ENCODE results near the gene KRTAP1-3.

Gene KRTAP1-3

GRCh38 chr17:41026715-41027471 lies 7.8 kb downstream of the KRTAP1-3 start, which contains the start of gene KRTAP1-5:
TSS of gene KRTAP1-5 (minus strand) at chr17:41027208. CDS start at chr17:41027155, 53 bp downstream.
- no peak within 1 kb of the TSS for H3K27ac ChIP-seq (ENCODE audit: extremely low read depth, low read depth, low read length)

More at GRCh38 chr17:41026715-41027471, 7.8 kb downstream of the KRTAP1-3 start, which contains the start of gene KRTAP1-5:
- Histone ChIP-seq H3K4me1 (ENCODE audit: control insufficient read depth, insufficient read depth, low read length) (no peaks in the 10 kb centered on the region), H3K36me3 (ENCODE audit: control insufficient read depth in 2 of 2, insufficient read depth in 1 of 2, low read length in 2 of 2) (no peaks in the 10 kb centered on the region), H3K4me3 (ENCODE audit: low read depth, low read length) (no peak within 1 kb of the TSS), H3K9me3 (ENCODE audit: control insufficient read depth, insufficient read depth, low read depth, low read length) (no peaks in the 10 kb centered on the region)
- TF ChIP-seq ZSCAN5A (tag by site-specific recombination; IDR thresholded peaks at IDR 0.05) = no peak
- TF ChIP-seq ZBTB49 (tag by site-specific recombination; IDR thresholded peaks at IDR 0.05; ENCODE audit: low read depth) = no peak
- TF ChIP-seq HOXA7 (CRISPR knock-in tag; IDR thresholded peaks at IDR 0.05; ENCODE audit: borderline replicate concordance) = no peak
- TF ChIP-seq ZNF362 (tag by site-specific recombination; IDR thresholded peaks at IDR 0.05) = no peak
- no peak for TF ChIP-seq ZNF311 (tag by site-specific recombination; IDR thresholded peaks at IDR 0.05; ENCODE audit: borderline replicate concordance)
- TF ChIP-seq ZNF404 (tag by site-specific recombination; IDR thresholded peaks at IDR 0.05) = no peak
- TF ChIP-seq SP2 (tag by site-specific recombination; IDR thresholded peaks at IDR 0.05) = no peak
- TF ChIP-seq HOXC10 (CRISPR knock-in tag; IDR thresholded peaks at IDR 0.05) = no peak
- no peak for TF ChIP-seq ZNF548 (tag by site-specific recombination; IDR thresholded peaks at IDR 0.05)
- TF ChIP-seq REST (tag by site-specific recombination; IDR thresholded peaks at IDR 0.05) = no peak
- no peak for TF ChIP-seq PRDM10 (tag by site-specific recombination; IDR thresholded peaks at IDR 0.05)
- TF ChIP-seq ZNF148 (tag by site-specific recombination; IDR thresholded peaks at IDR 0.05; ENCODE audit: borderline replicate concordance) = no peak
- no peak for TF ChIP-seq ZNF140 (tag by site-specific recombination; IDR thresholded peaks at IDR 0.05)
- no peak for TF ChIP-seq ZBTB11 (tag by site-specific recombination; conservative IDR thresholded peaks at IDR 0.05; ENCODE audit: low read depth)
- TF ChIP-seq GLIS1 (tag by site-specific recombination; IDR thresholded peaks at IDR 0.05) = no peak
- TF ChIP-seq HOXD13 (CRISPR knock-in tag; IDR thresholded peaks at IDR 0.05; ENCODE audit: borderline replicate concordance) = no peak
- ChIA-PET POLR2A (no interaction called here), CTCF (no interaction called here)

All from HEK293 (cell line).